Psoas muscle (tissue), 8 donors: ENCODE measurements around the gene GAREM2. TPM values are rescaled to one million over a fixed set of nuclear protein-coding genes. Genes with fewer than 3 reads are reported as not detected.
A peak's percentile ranks its signal among the peaks of the same experiment; 100 is the strongest.

Experiments
- ATAC-seq, 4 donors: fragments of 200-7000 bp; cut with Tn5 transposase; one replicate each; pipeline ENCODE4 v1.9.1; 2020; ENCODE audit warnings: moderate library complexity in 3 of 4, mild to moderate bottlenecking in 2 of 4
- DNase-seq, 2 donors: peaks; one replicate each; pipeline ENCODE4 v3.0.0-alpha.2; 2020
- H3K27ac ChIP-seq: fragments of 200-600 bp; one replicate; pipeline ENCODE4 v1.8.0; 2022
- H3K27me3 ChIP-seq, 3 donors: fragments of 200-600 bp in 1 of 3; one replicate each; pipeline versions ENCODE4 v1.6.1 to v1.8.0; 2013 to 2022; ENCODE audit warnings: low read length in 2 of 3, mild to moderate bottlenecking in 2 of 3, moderate library complexity in 1 of 3; ENCODE audit not compliant: insufficient read depth in 3 of 3
- H3K36me3 ChIP-seq, 2 donors: fragments of 200-600 bp in 1 of 2; one replicate each; pipeline versions ENCODE4 v1.6.1 to v1.8.0; 2013 to 2022; ENCODE audit warnings: low read depth in 1 of 2, mild to moderate bottlenecking in 1 of 2, moderate library complexity in 1 of 2; ENCODE audit not compliant: insufficient read depth in 1 of 2
- H3K4me1 ChIP-seq: fragments of 200-600 bp; one replicate; pipeline ENCODE4 v1.8.0; 2022
- H3K4me3 ChIP-seq: fragments of 200-600 bp; one replicate; pipeline ENCODE4 v1.8.0; 2022; ENCODE audit warnings: mild to moderate bottlenecking
- H3K9me3 ChIP-seq: fragments of 200-600 bp; one replicate; pipeline ENCODE4 v1.8.0; 2022
- CTCF ChIP-seq: fragments of 200-600 bp; IDR thresholded peaks from one replicate; pipeline ENCODE4 v1.8.0; 2022; ENCODE audit warnings: antibody characterized with exemption
- WGBS, 3 donors: extraction: QIAGEN DNeasy Blood & Tissue Kit; methylation state at CpG; one replicate each; pipeline versions ENCODE4 v1.1.6 to v1.1.7; 2013; 5-methylcytosine and 5-hydroxymethylcytosine counted together
- intact Hi-C, 2 donors: fragments of 100-400 bp; cut with DNase I; formaldehyde crosslinking; loops; one replicate each; pipeline versions ENCODE4 v1.11.0 to v1.14.2; 2022
- polyA plus RNA-seq, 3 donors: library from polyadenylated mRNA; stranded (reverse); fragments of 200-250 nt; gene quantifications; one replicate each; pipeline ENCODE4 v1.2.3, GENCODE V29; 2013
- total RNA-seq, 4 donors: library from RNA; stranded (reverse); fragmentation: NEBNext Ultra II Directional in 2 of 4; extraction: Animal tissue kit (Norgen Biotek cat#: 25700) in 2 of 4; gene quantifications; one replicate each; pipeline versions ENCODE4 v1.2.1 to v1.2.4, GENCODE V29; 2021 to 2023
- donor health status: healthy with polysubstance abuse.
- donor health status: DM: no; HTN: no; CAD: no; lungs with moderate emphysema.
- donor health status: Bipolar disorder and iron deficiency.
- donor health status: healthy.
- donor health status: DM: yes; HTN: yes; CAD: no.
- donor health status: DM: no; HTN: no; CAD: no.
- donor health status: DM: no; HTN: no; CAD: no.
- donor health status: DM: yes; HTN: yes; CAD: no.

GAREM2 gene
- total and polyA plus RNA-seq, 7 donors: 0.39 to 5.5 (median 1.4) TPM

DNA sequence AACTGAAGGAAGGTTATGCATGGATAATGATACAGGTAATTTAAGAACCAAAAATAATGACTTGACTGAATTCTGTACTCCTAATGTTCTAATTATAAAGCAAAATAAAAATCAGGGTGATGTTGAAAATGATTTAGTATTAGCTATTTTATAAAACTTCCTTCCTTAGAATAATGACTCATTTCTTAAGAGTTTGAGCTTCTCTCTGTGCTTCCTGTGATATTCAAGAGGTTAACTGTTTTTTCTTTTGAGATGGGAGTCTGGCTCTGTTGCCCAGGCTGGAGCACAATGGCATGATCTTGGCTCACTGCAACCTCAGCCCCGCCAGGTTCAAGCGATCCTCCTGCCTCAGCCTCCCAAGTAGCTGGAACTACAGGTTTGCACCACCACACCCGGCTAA is 56.7 kb downstream of the GAREM2 start:
- Histone ChIP-seq H3K4me3 (no peak overlapping the region), H3K4me1 (no peaks in the 10 kb centered on the region), H3K36me3 (peaks cover 17 to 100% of the 10 kb centered on the region in 2 donors), H3K27me3 (no peaks in the 10 kb centered on the region), H3K9me3 (no peaks in the 10 kb centered on the region), H3K27ac (no peak overlapping the region)
- WGBS, 3 donors: 90 to 98% (median 97%) methylated on average over 3 of the region's 3 CpGs
- TF ChIP-seq CTCF: no peak
- no peak for ATAC-seq
- intact Hi-C loops: no loop called here
- DNase-seq: no peak

DNA sequence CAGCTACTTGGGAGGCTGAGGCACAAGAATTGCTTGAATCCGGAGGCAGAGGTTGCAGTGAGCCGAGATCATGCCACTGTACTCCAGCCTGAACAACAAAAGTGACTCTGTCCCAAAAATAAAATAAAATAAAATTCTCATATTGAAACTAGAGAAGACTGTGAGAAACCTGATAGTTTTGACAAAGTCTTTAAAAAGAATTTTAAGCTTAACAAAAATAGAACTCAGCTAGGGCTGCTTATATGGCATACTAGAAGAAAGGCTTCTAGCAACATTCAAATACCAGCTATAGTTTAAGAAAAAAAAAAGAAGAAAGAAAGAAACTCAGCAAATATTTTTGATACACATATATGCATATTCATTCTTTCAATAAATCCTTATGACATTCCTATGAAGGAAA is 57.9 kb downstream of the GAREM2 start:
- Histone ChIP-seq H3K9me3 (no peaks in the 10 kb centered on the region), H3K4me3 (no peak overlapping the region), H3K36me3 (peaks cover 19 to 100% of the 10 kb centered on the region in 2 donors), H3K4me1 (no peaks in the 10 kb centered on the region), H3K27ac (no peak overlapping the region), H3K27me3 (no peaks in the 10 kb centered on the region)
- WGBS, 3 donors: 12 to 65% (median 47%) methylated on average over 2 of the region's 2 CpGs
- no peak for DNase-seq
- no peak for TF ChIP-seq CTCF
- ATAC-seq: no peak
- intact Hi-C loops: loop anchor here in 1 of 2 donors (5.0 kb wide), 1 partner anchor 236 kb away; no protein-coding TSS in a partner anchor

DNA sequence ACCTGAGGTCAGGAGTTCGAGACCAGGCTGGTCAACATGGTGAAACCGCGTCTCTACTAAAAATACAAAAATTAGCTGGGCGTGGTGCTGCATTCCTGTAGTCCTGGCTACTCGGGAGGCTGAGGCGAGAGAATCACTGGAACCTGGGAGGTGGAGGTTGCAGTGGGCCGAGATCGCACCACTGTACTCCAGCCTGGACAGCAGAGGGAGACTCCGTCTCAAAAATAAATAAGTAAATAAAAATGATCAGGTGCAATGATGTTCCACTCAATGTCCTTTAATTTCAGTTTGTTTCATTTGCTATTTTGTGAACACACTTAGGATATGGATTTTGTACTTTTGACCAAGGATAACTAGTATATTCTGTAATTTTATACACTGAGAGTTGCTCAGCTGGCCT is 62.2 kb downstream of the GAREM2 start:
- no peaks in the 10 kb centered on the region for H3K9me3 ChIP-seq
- no peaks in the 10 kb centered on the region for H3K27me3 ChIP-seq
- H3K27ac ChIP-seq: no peak overlapping the region
- WGBS, 3 donors: 85 to 89% (median 85%) methylated on average over 9 of the region's 9 CpGs
- peak in 1 of 4 donors; percentile 47 for ATAC-seq
- peaks cover 23% of the 10 kb centered on the region for H3K4me1 ChIP-seq
- H3K4me3 ChIP-seq: no peak overlapping the region
- intact Hi-C loops: loop anchor here in 1 of 2 donors (5.0 kb wide), 2 partner anchors 33 to 97 kb away; no protein-coding TSS in a partner anchor
- peaks cover 16 to 84% of the 10 kb centered on the region in 2 donors for H3K36me3 ChIP-seq
- TF ChIP-seq CTCF: peak; percentile 37
- DNase-seq: no peak

DNA sequence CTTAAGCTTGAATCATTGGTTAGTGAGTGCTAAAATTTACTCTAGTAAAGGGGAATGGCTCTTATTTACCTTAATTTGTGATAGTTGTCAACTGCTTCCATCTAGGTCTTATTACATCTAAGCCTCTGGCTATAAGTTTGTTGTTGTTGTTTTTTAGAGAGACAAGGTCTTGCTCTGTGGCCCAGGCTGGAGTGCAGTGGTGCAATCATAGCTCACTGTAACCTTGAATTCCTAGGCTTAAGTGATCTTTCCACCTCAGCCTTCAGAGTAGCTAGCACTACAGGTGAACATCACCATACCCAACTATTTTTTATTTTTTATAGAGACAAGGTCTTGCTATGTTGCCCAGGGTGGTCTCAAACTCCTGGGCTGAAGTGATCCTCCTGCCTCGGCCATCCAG is 65.0 kb downstream of the GAREM2 start:
- ATAC-seq: no peak
- peak overlapping the region; percentile 96 for H3K27ac ChIP-seq
- TF ChIP-seq CTCF: no peak
- H3K4me1 ChIP-seq: peaks cover 47% of the 10 kb centered on the region
- no peaks in the 10 kb centered on the region for H3K9me3 ChIP-seq
- no peak overlapping the region for H3K4me3 ChIP-seq
- DNase-seq: no peak
- peaks cover 12 to 56% of the 10 kb centered on the region in 2 donors for H3K36me3 ChIP-seq
- 64 to 86% (median 75%) methylated on average over 1 of the region's 1 CpG for WGBS, 3 donors
- H3K27me3 ChIP-seq: no peaks in the 10 kb centered on the region
- intact Hi-C loops: loop anchor here in 1 of 2 donors (5.0 kb wide), 2 partner anchors 36 to 94 kb away; no protein-coding TSS in a partner anchor
